SK-MEL-5 (cell line): ENCODE results near the gene SPATS2L. TPM values are rescaled to one million over a fixed set of nuclear protein-coding genes. Genes with fewer than 3 reads are reported as not detected.

Source experiments
- DNase-seq: peaks from one replicate; pipeline ENCODE4 v3.0.0-alpha.2; 2016; ENCODE audit warnings: low read depth, low spot score
- in situ Hi-C: cut with HindIII; loops from 2 replicates; pipeline ENCODE4 v1.10.0; 2016; ENCODE audit warnings: low sequenced_read_pairs, high pct_unique_total_duplicates, low pct_unique_long_range_greater_than_20kb
- total RNA-seq: library from RNA; depleted of rRNA; stranded (reverse); fragments of >200 nt; shearing (Covaris generic); gene quantifications from 2 replicates; pipeline ENCODE4 v1.2.3, GENCODE V29; 2014

Gene SPATS2L
- total RNA-seq, 1 experiment from 2014 or later, result 31.8 TPM

DNA sequence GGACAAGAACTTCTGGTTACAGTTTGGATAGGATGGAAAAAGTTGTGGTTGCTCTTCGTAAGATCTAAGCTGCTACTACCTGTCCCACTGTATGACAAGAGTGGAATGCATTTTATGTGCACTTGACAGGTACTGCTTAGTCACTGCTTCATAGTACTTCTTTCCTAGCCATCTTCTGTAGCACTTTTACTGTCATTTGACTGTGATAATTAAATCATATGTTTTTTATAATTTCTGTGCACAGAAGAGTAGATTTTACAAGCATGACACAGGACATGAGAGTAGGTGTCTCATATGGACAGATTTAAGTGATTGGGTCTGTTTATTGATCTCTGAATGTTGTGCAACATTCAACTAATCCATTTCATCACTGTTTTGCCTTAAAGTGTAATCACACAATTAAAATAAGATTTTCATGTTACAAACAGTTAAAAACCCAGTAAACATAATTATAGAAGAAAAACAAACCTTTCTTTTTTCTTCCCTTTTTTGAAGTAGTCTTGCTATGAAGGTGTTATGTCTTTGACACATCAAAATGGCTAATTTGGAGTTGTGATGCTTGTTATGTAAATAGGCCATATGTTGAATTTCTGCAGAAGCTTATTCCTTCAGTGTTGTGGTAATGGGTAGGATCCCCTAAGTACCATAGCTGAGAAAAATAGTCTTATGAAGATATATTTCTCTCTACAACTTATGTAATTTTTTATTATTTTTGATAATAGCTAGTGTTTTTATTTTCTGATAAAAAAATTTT lies 3.0 kb downstream of the SPATS2L start:
- DNase-seq, result no peak
- in situ Hi-C loops, result no loop called here

- in situ Hi-C loops, result no loop called here
Measured at GRCh38 chr2:200310545-200310971, 4.1 kb downstream of the SPATS2L start.

DNA sequence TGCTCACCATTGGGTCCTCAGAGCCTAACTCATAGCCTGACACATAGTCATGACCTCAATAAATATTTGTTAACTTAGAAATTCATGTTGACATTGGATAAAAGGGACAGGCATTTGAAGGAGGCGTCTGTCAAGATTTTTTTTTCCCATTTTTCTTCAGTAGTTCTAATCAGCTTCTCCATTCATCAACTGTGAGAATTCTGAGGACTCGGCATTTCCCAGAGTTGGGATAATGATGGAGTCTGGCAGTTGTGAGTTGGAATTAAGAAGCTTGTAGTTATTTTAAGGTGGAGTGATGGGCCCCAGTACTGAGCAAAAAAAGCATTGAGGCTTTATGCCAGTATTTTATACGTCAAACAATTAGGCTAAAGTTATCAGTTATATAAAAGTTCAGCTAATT lies 4.6 kb downstream of the SPATS2L start:
- in situ Hi-C loops, result no loop called here

More at GRCh38 chr2:200310545-200310971, 4.1 kb downstream of the SPATS2L start:
- DNase-seq, result no peak

GRCh38 chr2:200314976-200315567 lies 8.6 kb downstream of the SPATS2L start:
- DNase-seq, result no peak
- in situ Hi-C loops, result no loop called here

More for the DNA sequence above, 4.6 kb downstream of the SPATS2L start:
- no peak for DNase-seq

GRCh38 chr2:200317975-200318374 lies 11.5 kb downstream of the SPATS2L start:
- in situ Hi-C loops, result no loop called here

DNA sequence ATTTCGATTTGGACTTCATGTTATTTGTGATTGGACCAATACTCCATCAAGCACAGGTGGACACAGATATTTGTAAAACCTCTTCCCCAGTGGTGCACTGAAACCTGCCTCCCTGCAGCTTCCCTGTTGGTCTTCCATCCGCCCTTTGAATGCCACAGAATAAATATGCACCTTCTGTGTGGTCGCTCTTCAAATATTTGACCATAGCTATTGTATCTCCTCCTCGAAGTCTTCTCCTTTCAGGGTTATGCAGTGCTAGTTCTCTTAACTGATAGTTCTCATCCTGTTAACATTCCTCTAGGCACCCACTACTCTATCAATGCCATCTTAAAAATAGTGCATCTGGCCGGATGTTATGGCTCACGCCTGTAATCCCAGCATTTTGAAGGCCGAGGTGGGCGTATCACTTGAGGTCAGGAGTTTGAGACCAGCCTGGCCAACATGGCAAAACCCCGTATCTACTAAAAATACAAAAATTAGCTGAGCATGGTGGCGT lies 12.5 kb downstream of the SPATS2L start:
- no peak for DNase-seq
- in situ Hi-C loops, result no loop called here

More at GRCh38 chr2:200317975-200318374, 11.5 kb downstream of the SPATS2L start:
- no peak for DNase-seq

GRCh38 chr2:200319548-200320337 lies 13.2 kb downstream of the SPATS2L start:
- in situ Hi-C loops, result no loop called here
- no peak for DNase-seq

DNA sequence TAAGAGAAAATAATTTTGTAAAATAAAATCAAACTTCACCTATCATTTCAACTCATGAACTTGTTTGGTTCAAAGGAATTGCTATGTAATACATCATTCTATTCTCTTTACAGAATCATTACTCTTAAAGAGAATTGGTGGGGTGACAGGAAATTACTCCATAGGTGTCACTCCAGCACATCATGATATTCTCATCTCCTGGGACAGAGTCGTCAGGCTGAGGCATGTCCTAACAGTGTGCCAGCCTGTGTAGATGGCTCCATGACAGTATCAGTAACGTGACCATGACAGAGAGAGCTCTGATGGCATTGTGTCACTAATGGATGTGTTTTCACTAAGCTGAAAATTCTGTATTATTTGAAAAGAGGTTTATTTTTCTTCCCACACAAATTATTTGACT lies 13.9 kb downstream of the SPATS2L start:
- in situ Hi-C loops, result no loop called here
- no peak for DNase-seq

GRCh38 chr2:200320991-200321390 lies 14.5 kb downstream of the SPATS2L start:
- in situ Hi-C loops, result no loop called here
- no peak for DNase-seq

GRCh38 chr2:200321780-200322534 lies 15.5 kb downstream of the SPATS2L start:
- peak; percentile 63 for DNase-seq
- in situ Hi-C loops, result no loop called here

- in situ Hi-C loops, result no loop called here
- no peak for DNase-seq
Measured at GRCh38 chr2:200322607-200323006, 16.1 kb downstream of the SPATS2L start.

DNA sequence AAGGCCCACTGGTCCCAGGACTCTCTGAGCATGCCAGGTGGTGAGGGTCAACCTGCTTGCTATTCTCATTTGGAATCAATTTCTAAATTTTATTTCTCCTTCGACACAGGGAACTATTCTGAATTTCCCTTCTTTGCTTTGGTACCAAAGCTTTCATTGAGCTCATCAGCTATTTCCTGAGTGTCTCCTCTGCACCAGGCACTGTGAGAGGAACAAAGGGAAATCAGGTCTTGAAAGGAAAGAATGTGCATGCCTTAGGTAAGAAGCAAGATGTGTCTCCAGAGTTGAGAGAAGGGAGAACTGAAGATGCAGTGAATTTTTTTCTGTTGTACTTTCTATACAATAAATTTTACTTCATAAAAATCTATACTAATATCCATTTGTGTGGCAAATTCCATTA lies 17.9 kb downstream of the SPATS2L start:
- no peak for DNase-seq
- in situ Hi-C loops, result no loop called here

DNA sequence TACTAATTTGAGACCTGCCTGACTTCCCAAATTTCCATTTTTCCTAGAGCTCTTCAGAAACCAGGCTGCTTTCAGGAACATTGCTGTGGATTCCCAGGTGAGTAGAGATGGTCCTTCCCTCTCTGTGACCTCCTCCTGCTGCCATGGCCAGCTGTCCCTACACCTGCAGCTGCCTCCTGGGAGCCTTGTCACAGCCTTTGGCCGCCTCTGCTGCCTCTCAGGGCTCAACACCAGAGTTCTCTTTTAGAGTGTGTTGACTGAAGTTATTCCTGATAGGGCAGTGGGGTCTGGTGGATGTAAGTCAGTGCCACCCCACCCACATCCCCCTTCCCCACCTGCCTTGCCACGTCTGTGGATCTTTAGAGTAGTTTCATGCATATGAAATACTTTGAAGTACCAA lies 22.9 kb downstream of the SPATS2L start:
- no peak for DNase-seq

GRCh38 chr2:200329798-200330197 lies 23.3 kb downstream of the SPATS2L start:
- no peak for DNase-seq
- in situ Hi-C loops, result no loop called here

More for the DNA sequence above, 22.9 kb downstream of the SPATS2L start:
- in situ Hi-C loops, result no loop called here

- DNase-seq, result no peak
- in situ Hi-C loops, result no loop called here
Measured at GRCh38 chr2:200330351-200331060, 24.0 kb downstream of the SPATS2L start.

DNA sequence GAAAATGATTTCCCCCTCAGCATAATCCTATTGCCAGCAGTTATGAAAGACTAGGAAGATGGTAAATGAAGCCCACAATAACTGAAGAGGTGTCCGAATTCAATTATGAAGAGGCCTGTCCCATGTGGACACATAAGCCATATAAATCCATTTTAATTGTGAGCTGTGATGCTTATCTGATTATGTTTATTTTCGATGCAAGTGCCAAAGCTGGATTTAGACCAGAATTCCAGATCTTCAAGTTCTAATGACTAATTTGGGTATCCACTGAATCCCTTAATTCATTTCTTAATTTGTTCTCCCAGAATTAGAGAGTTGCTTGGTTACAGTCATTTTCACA lies 24.5 kb downstream of the SPATS2L start:
- DNase-seq, result no peak
- in situ Hi-C loops, result no loop called here

- no peak for DNase-seq
Measured at GRCh38 chr2:200335657-200336056, 29.2 kb downstream of the SPATS2L start.

More at GRCh38 chr2:200335657-200336056, 29.2 kb downstream of the SPATS2L start:
- in situ Hi-C loops, result no loop called here
